PC-9 (cell line): Measurements from ENCODE around the gene KRT6C. TPM values are rescaled to one million over a fixed set of nuclear protein-coding genes. Genes with fewer than 3 reads are reported as not detected.

Experiments used
- BruUV-seq: library from RNA; stranded (reverse); fragments of 400-500 nt; replicated peaks from 2 replicates; lab custom pipeline; 2021; lab: Mats Ljungman, UMichigan
- CTCF ChIA-PET: fragments of 300-600 bp; sonication (Branson Sonifier 250); formaldehyde crosslinking; loops from one replicate; lab custom pipeline; 2022; ENCODE audit warnings: antibody characterized with exemption; lab: Charles Lee
- POLR2A ChIA-PET: fragments of 300-600 bp; sonication (Branson Sonifier 250); formaldehyde crosslinking; loops from one replicate; lab custom pipeline; 2022; ENCODE audit warnings: antibody characterized with exemption; ENCODE audit not compliant: unreplicated experiment; lab: Charles Lee
- DNase-seq, 2 experiments: peaks; one replicate each; pipeline versions ENCODE4 v3.0.0 to v3.0.0-alpha.2; 2015 to 2022; ENCODE audit warnings: mixed read lengths in 1 of 2
- H2AFZ ChIP-seq: fragments of 200-600 bp; sonication (generic); 2 replicates; pipeline ENCODE4 v1.8.1; 2017; ENCODE audit warnings: antibody characterized with exemption
- H3F3A ChIP-seq: fragments of 200-600 bp; sonication (generic); 2 replicates; pipeline ENCODE4 v1.8.1; 2017; ENCODE audit warnings: antibody characterized with exemption, mild to moderate bottlenecking, low read depth; ENCODE audit not compliant: insufficient read depth
- H3K27ac ChIP-seq: fragments of 200-600 bp; sonication (generic); 2 replicates; pipeline ENCODE4 v1.6.1; 2016; ENCODE audit warnings: mixed run types
- H3K27me3 ChIP-seq: fragments of 200-600 bp; sonication (generic); 2 replicates; pipeline ENCODE4 v1.6.1; 2016; ENCODE audit warnings: low read depth, mixed run types; ENCODE audit not compliant: insufficient read depth
- H3K36me3 ChIP-seq: fragments of 200-600 bp; sonication (generic); 2 replicates; pipeline ENCODE4 v1.6.1; 2016; ENCODE audit warnings: low read depth, mixed run types
- H3K4me1 ChIP-seq: fragments of 200-600 bp; sonication (generic); replicated peaks from 2 replicates; pipeline ENCODE4 v1.6.1; 2016; ENCODE audit warnings: mixed run types; ENCODE audit not compliant: insufficient read depth
- H3K4me2 ChIP-seq: fragments of 200-600 bp; sonication (generic); 2 replicates; pipeline ENCODE4 v1.6.1; 2017; ENCODE audit warnings: mixed run types
- H3K4me3 ChIP-seq: fragments of 200-600 bp; sonication (generic); 2 replicates; pipeline ENCODE4 v1.6.1; 2016; ENCODE audit warnings: mixed run types
- H3K79me2 ChIP-seq: fragments of 200-600 bp; sonication (generic); 2 replicates; pipeline ENCODE4 v1.6.1; 2017; ENCODE audit warnings: low read depth, mixed run types
- H3K9me2 ChIP-seq: fragments of 200-600 bp; sonication (generic); 2 replicates; pipeline ENCODE4 v1.8.1; 2017; ENCODE audit warnings: mild to moderate bottlenecking; ENCODE audit not compliant: insufficient read depth
- H3K9me3 ChIP-seq: fragments of 200-600 bp; sonication (generic); 2 replicates; pipeline ENCODE4 v1.8.1; 2016; ENCODE audit warnings: low read depth; ENCODE audit not compliant: insufficient read depth
- H4K20me1 ChIP-seq: fragments of 200-600 bp; sonication (generic); 2 replicates; pipeline ENCODE4 v1.8.1; 2017; ENCODE audit not compliant: insufficient read depth
- EZH2 ChIP-seq: fragments of 200-600 bp; sonication (generic); IDR thresholded peaks from 2 replicates; pipeline ENCODE4 v1.8.0; 2017; ENCODE audit warnings: antibody characterized with exemption, low read depth
- intact Hi-C: fragments of 100-400 bp; cut with micrococcal nuclease; formaldehyde crosslinking; loops from one replicate; pipeline ENCODE4 v1.10.0; 2022; ENCODE audit not compliant: unreplicated experiment
- total RNA-seq: library from RNA; stranded (reverse); gene quantifications from 2 replicates; pipeline ENCODE4 v1.2.3, GENCODE V29; 2021
- TF ChIP-seq, protein P1 (sequence below): fragments of 200-600 bp; sonication (generic); conservative IDR thresholded peaks from 2 replicates; pipeline ENCODE4 v1.6.1; 2017; ENCODE audit warnings: mixed run types, antibody characterized with exemption, mild to moderate bottlenecking, moderate library complexity

The KRT6C gene
- total RNA-seq, 1 experiment from 2014 or later: not detected

DNA sequence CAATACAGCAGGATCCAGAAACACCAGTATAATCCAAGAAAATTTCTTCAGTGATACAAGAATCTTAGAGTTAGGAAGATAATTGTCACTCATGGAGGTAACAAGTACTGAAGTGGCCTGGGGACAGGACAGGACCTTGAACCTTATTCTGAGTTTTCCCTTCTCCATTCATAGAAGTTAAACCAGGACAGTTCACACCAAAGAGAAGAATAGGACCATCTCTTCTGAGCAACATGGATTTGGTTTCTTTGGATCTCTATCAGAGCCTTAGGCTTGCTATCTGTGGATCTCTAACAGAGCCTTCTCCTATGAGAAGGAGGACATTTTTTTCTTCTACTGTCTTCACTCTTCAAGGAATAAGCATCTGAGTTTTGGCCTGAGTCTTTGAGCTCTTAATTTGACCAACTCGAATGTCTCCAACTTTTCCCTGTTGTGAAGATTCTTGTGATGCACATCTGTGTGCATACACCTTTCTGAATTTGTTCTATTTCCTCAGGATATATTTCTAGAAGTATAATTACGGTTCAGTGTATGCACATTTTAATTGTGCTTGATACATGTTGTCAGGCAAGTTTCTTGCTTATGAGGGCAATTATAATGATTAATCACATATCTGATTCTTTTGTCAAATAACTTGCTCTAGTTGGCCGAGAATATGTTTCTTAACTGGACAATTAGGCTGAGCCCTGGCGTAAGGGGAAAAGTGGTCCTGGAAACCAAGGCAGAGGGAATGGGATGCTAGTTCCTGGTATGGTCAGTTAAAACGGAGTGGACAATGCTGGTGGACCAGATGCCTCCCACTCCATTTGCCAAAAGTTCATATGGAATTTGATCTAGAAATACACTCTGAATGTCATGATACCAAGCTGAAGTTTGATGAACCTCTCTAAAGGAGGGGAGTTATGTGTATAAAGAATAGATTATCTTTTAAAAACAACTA is 12.8 kb upstream of the KRT6C start:
- Histone ChIP-seq H3K9me2 (no peaks in the 10 kb centered on the region), H4K20me1 (no peaks in the 10 kb centered on the region), H3K27me3 (no peaks in the 10 kb centered on the region), H2AFZ (no peak overlapping the region), H3K4me3 (no peak overlapping the region), H3K27ac (no peak overlapping the region), H3K4me1 (no peaks in the 10 kb centered on the region), H3K79me2 (no peaks in the 10 kb centered on the region), H3K36me3 (no peaks in the 10 kb centered on the region), H3K9me3 (no peaks in the 10 kb centered on the region), H3K4me2 (no peak overlapping the region), H3F3A (no peaks in the 10 kb centered on the region)
- intact Hi-C loops: no loop called here
- no TSS peak for BruUV-seq
- POLR2A ChIA-PET: no interaction called here
- CTCF ChIA-PET: interaction anchor here (0.6 kb wide), 1 partner anchor 1722 kb away, joined by 11 read pairs; the partner anchor contains the start of gene ATF1
- no peak for DNase-seq
- TF ChIP-seq, protein P1, sequence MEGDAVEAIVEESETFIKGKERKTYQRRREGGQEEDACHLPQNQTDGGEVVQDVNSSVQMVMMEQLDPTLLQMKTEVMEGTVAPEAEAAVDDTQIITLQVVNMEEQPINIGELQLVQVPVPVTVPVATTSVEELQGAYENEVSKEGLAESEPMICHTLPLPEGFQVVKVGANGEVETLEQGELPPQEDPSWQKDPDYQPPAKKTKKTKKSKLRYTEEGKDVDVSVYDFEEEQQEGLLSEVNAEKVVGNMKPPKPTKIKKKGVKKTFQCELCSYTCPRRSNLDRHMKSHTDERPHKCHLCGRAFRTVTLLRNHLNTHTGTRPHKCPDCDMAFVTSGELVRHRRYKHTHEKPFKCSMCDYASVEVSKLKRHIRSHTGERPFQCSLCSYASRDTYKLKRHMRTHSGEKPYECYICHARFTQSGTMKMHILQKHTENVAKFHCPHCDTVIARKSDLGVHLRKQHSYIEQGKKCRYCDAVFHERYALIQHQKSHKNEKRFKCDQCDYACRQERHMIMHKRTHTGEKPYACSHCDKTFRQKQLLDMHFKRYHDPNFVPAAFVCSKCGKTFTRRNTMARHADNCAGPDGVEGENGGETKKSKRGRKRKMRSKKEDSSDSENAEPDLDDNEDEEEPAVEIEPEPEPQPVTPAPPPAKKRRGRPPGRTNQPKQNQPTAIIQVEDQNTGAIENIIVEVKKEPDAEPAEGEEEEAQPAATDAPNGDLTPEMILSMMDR: no peak
- no peak for TF ChIP-seq EZH2

DNA sequence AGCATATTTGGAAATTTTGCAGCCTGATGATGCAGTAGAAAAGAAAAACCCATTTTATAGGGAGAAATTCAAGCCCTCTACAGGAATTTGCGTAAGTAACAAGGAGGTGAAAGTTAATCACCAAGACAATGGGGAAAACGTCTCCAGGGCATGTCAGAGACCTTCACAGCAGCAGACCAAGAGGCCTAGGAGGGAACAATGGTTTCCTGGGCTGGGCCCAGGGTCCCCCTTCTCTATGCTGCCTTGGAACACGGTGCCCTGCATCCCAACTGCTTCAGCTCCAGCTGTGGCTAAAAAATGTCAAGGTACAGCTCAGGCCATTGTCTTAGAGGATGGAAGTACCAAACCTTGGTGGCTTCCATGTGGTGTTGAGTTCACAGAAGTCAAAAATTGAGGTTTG is 6.5 kb upstream of the KRT6C start:
- CTCF ChIA-PET: no interaction called here
- Histone ChIP-seq H3F3A (no peaks in the 10 kb centered on the region), H4K20me1 (no peaks in the 10 kb centered on the region), H3K27ac (no peak overlapping the region), H2AFZ (no peak overlapping the region), H3K4me2 (no peak overlapping the region), H3K4me1 (no peaks in the 10 kb centered on the region), H3K27me3 (no peaks in the 10 kb centered on the region), H3K9me3 (no peaks in the 10 kb centered on the region), H3K4me3 (no peak overlapping the region), H3K36me3 (no peaks in the 10 kb centered on the region), H3K79me2 (no peaks in the 10 kb centered on the region), H3K9me2 (no peaks in the 10 kb centered on the region)
- intact Hi-C loops: no loop called here
- no TSS peak for BruUV-seq
- DNase-seq: no peak
- TF ChIP-seq EZH2: no peak
- TF ChIP-seq, protein P1: no peak
- POLR2A ChIA-PET: no interaction called here

DNA sequence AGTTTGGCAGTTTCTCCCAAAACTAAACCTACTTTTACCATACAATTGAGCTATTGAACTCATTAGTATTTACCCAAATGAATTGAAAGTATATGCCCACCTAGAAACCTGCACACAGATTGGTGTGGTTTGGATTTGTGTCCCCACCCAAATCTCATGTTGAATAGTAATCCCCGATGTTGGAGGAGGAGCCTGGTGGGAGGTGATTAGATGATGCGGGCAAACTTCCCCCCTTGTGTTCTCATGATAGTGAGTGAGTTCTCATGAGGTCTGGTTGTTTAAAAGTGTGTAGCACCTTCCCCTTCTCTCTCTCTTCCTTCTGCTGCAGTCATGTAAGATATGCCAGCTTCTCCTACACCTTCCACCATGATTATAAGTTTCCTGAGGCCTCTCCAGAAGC is 4.0 kb upstream of the KRT6C start:
- Histone ChIP-seq H3K4me3 (no peak overlapping the region), H3K27me3 (no peaks in the 10 kb centered on the region), H3K79me2 (no peaks in the 10 kb centered on the region), H3F3A (no peaks in the 10 kb centered on the region), H3K36me3 (no peaks in the 10 kb centered on the region), H2AFZ (no peak overlapping the region), H3K4me1 (no peaks in the 10 kb centered on the region), H4K20me1 (no peaks in the 10 kb centered on the region), H3K9me3 (no peaks in the 10 kb centered on the region), H3K9me2 (no peaks in the 10 kb centered on the region), H3K4me2 (no peak overlapping the region), H3K27ac (no peak overlapping the region)
- intact Hi-C loops: no loop called here
- no peak for DNase-seq
- POLR2A ChIA-PET: no interaction called here
- no TSS peak for BruUV-seq
- TF ChIP-seq, protein P1: no peak
- CTCF ChIA-PET: no interaction called here
